ENCODE results near the gene SENP6.

DNA sequence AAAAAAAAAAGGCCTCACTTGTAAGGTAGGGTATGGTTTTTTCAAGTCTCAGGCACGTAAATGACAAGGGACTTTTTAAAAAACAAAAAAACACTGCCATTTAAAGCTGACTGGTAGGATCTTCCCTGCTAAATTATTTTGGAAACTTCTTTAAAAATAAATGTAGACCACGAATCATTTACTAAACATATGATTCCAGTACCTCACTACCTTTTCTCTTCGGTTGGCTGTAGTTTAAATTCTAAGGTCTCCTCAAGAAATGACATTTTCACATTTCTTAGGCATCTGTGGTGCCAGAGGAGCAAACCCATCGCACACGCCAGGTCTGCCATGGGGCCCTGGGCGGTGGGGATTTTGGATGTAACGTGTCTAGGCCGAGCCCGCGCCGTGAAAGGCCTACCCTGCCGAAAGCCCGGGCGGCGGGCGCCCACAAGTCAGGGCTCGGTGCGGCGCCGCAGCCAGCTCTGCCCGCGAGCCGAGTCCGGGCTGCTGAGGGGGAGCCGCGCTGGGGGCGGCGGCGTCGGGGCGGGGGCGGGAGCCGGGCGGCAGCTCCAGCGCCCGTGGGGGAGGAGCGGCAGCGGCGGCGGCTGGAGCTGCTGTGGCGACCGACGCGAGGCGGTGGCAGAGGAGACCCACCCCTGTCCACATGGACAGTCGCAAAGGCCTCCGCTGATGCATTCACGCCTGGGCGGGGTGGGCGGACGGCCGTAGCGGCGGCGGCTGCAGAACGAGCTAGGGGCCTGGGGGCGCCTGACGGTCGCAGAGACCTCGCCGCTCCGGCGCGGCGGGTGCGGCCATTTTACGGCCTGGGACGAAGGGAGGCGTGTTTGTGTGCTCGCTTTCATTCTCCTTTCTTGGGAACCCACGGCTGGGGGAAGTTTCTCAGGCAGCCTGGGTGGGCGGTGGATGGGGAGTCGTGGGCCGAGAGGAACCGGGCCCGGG is at the start of gene SENP6:
- TF ChIP-seq POLR2A (IDR thresholded peaks at IDR 0.05): peak; percentile 85 to 91
- TF ChIP-seq, protein P1, sequence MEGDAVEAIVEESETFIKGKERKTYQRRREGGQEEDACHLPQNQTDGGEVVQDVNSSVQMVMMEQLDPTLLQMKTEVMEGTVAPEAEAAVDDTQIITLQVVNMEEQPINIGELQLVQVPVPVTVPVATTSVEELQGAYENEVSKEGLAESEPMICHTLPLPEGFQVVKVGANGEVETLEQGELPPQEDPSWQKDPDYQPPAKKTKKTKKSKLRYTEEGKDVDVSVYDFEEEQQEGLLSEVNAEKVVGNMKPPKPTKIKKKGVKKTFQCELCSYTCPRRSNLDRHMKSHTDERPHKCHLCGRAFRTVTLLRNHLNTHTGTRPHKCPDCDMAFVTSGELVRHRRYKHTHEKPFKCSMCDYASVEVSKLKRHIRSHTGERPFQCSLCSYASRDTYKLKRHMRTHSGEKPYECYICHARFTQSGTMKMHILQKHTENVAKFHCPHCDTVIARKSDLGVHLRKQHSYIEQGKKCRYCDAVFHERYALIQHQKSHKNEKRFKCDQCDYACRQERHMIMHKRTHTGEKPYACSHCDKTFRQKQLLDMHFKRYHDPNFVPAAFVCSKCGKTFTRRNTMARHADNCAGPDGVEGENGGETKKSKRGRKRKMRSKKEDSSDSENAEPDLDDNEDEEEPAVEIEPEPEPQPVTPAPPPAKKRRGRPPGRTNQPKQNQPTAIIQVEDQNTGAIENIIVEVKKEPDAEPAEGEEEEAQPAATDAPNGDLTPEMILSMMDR (IDR thresholded peaks at IDR 0.05 in 4 of 5, conservative IDR thresholded peaks at IDR 0.05 in 1 of 5): peak in 1 of 5 experiments; percentile 5

Measured in gastrocnemius medialis (tissue), 4 donors.